ENCODE data around the gene DACH1. TPM values are rescaled to one million over a fixed set of nuclear protein-coding genes. Genes with fewer than 3 reads are reported as not detected.
A peak's percentile ranks its signal among the peaks of the same experiment; 100 is the strongest.

The DACH1 gene
- total and polyA plus RNA-seq, 2 donors (not counting 1 experiment from before 2014, with no cell fraction given) = 0.02 to 0.33 TPM

DNA sequence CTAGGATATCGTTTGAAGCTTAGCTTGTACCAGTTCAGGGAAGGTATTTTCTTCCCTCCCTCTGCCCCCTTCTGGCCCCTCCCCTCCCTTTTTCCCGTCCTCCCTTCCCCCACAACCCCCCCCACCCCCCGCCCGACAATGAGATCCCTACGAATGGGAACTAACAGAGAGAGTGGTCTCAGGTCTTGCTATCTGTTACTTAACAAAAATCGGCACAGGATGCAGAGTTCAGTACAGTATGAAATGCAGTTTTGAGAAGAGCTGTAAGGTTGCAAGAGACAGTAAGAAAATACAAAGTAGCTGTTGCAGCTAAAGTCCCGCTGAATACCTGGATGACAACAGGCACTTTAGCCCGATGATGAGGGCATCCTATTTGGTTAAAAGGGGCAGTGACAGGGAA is 3.1 kb upstream of the DACH1 start:
- H3K4me1 ChIP-seq (ENCODE audit: control insufficient read depth, extremely low read depth, insufficient read depth, low read length) = no peaks in the 10 kb centered on the region
- no peak overlapping the region for H2AFZ ChIP-seq (ENCODE audit: low read length)
- H3K36me3 ChIP-seq (ENCODE audit: control insufficient read depth, insufficient read depth, low read length) = no peaks in the 10 kb centered on the region
- no peak for DNase-seq (ENCODE audit: low read depth in 2 of 2)
- no peak overlapping the region for H3K4me3 ChIP-seq (replicated peaks in 1 of 4; ENCODE audit: control extremely low read depth in 1 of 4, insufficient read depth in 1 of 4, low read depth in 3 of 4, low read length in 4 of 4)
- no peaks in the 10 kb centered on the region for H3K27me3 ChIP-seq (ENCODE audit: control insufficient read depth, insufficient read depth, low read length)
- H3K27ac ChIP-seq (ENCODE audit: insufficient read depth, low read length) = no peak overlapping the region
- TF ChIP-seq, protein P1, sequence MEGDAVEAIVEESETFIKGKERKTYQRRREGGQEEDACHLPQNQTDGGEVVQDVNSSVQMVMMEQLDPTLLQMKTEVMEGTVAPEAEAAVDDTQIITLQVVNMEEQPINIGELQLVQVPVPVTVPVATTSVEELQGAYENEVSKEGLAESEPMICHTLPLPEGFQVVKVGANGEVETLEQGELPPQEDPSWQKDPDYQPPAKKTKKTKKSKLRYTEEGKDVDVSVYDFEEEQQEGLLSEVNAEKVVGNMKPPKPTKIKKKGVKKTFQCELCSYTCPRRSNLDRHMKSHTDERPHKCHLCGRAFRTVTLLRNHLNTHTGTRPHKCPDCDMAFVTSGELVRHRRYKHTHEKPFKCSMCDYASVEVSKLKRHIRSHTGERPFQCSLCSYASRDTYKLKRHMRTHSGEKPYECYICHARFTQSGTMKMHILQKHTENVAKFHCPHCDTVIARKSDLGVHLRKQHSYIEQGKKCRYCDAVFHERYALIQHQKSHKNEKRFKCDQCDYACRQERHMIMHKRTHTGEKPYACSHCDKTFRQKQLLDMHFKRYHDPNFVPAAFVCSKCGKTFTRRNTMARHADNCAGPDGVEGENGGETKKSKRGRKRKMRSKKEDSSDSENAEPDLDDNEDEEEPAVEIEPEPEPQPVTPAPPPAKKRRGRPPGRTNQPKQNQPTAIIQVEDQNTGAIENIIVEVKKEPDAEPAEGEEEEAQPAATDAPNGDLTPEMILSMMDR (conservative IDR thresholded peaks at IDR 0.05 in 1 of 2, IDR thresholded peaks at IDR 0.05 in 1 of 2; ENCODE audit: low read depth in 1 of 2, low read length in 2 of 2) = no peak
- TF ChIP-seq EZH2 (IDR thresholded peaks at IDR 0.05; ENCODE audit: low read length, missing control alignments) = no peak
- H3K79me2 ChIP-seq (ENCODE audit: control insufficient read depth, insufficient read depth, low read length) = no peaks in the 10 kb centered on the region
- H3K9me3 ChIP-seq (ENCODE audit: control insufficient read depth, insufficient read depth, low read depth, low read length) = no peaks in the 10 kb centered on the region
- H4K20me1 ChIP-seq (ENCODE audit: control insufficient read depth, extremely low read depth, insufficient read depth, low read length) = no peaks in the 10 kb centered on the region
- H3K4me2 ChIP-seq (ENCODE audit: extremely low read depth, insufficient read depth, low read length) = no peak overlapping the region
- no peak overlapping the region for H3K9ac ChIP-seq (ENCODE audit: insufficient read depth, low read length)

DNA sequence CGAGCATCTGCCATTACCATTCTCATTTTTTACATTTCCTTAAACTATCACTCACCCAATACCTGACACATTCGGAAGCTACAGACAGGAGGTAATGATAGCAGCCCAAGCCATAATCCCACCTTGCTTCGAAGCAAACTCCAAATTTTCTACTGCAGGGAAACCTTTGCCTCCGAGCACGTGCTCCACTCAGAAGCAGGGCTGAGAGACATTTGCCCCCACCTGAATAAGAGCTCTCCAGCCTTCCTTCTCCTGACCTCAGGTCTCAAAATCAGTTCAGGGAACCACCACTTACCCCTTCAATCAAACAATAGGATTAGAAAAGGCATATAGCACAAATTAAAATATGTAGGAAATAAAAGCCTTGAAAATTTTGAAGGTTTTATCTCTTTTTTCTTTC is 2.3 kb upstream of the DACH1 start:
- TF ChIP-seq, protein P1 (conservative IDR thresholded peaks at IDR 0.05 in 1 of 2, IDR thresholded peaks at IDR 0.05 in 1 of 2; ENCODE audit: low read depth in 1 of 2, low read length in 2 of 2) = no peak
- no peak for TF ChIP-seq EZH2 (IDR thresholded peaks at IDR 0.05; ENCODE audit: low read length, missing control alignments)
- no peaks in the 10 kb centered on the region for H3K36me3 ChIP-seq (ENCODE audit: control insufficient read depth, insufficient read depth, low read length)
- no peak overlapping the region for H3K4me2 ChIP-seq (ENCODE audit: extremely low read depth, insufficient read depth, low read length)
- no peaks in the 10 kb centered on the region for H3K9me3 ChIP-seq (ENCODE audit: control insufficient read depth, insufficient read depth, low read depth, low read length)
- H3K27ac ChIP-seq (ENCODE audit: insufficient read depth, low read length) = no peak overlapping the region
- H3K27me3 ChIP-seq (ENCODE audit: control insufficient read depth, insufficient read depth, low read length) = no peaks in the 10 kb centered on the region
- DNase-seq (ENCODE audit: low read depth in 2 of 2) = no peak
- H3K79me2 ChIP-seq (ENCODE audit: control insufficient read depth, insufficient read depth, low read length) = no peaks in the 10 kb centered on the region
- no peak overlapping the region for H2AFZ ChIP-seq (ENCODE audit: low read length)
- no peaks in the 10 kb centered on the region for H3K4me1 ChIP-seq (ENCODE audit: control insufficient read depth, extremely low read depth, insufficient read depth, low read length)
- H3K4me3 ChIP-seq (replicated peaks in 1 of 4; ENCODE audit: control extremely low read depth in 1 of 4, insufficient read depth in 1 of 4, low read depth in 3 of 4, low read length in 4 of 4) = no peak overlapping the region
- no peak overlapping the region for H3K9ac ChIP-seq (ENCODE audit: insufficient read depth, low read length)
- no peaks in the 10 kb centered on the region for H4K20me1 ChIP-seq (ENCODE audit: control insufficient read depth, extremely low read depth, insufficient read depth, low read length)

DNA sequence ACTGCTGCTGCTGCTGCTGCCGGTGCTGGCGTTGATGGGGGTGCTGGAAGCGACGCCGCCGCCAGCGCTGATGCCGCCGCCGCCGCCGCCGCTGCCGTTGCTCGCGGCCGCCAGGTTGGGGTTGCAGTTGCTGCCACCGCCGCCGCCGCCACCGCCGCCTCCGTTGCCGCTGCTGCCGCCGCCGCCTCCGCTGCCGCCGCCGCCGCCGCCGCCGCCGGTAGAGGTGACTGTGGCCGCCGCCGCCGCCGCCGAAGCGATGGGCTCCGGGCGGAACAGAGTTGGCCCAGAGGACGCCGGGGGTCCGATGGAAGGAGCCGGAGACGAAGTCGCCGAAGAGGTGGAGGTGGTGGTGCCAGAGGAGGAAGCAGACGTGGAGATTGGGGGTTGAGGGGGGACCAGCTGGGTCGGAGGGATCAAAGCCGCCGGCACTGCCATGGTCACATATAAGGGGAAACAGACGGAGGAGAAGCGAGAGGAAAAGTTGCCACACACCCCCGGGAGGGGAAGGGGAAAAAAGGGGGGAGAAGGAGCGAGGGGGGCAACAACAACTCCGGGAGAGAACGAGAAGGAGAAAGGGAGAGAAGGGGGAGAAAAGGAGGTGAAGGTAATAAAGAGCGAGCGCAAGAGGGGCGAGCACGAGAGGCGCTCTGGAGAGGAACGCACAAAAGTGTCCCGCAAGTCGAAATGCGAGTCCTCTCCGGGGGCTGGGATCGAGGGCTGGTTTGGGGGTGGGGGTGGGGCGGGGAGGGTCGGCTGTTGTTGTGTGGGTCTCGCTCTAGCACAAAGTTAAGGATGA is 471 bp downstream of the DACH1 start:
- Histone ChIP-seq H3K27ac (ENCODE audit: insufficient read depth, low read length) (no peak overlapping the region), H3K36me3 (ENCODE audit: control insufficient read depth, insufficient read depth, low read length) (no peaks in the 10 kb centered on the region), H3K4me2 (ENCODE audit: extremely low read depth, insufficient read depth, low read length) (peak overlapping the region; percentile 87), H2AFZ (ENCODE audit: low read length) (peak overlapping the region; percentile 70), H3K4me3 (replicated peaks in 1 of 4; ENCODE audit: control extremely low read depth in 1 of 4, insufficient read depth in 1 of 4, low read depth in 3 of 4, low read length in 4 of 4) (peak overlapping the region; percentile 59 to 82 (median 62)), H4K20me1 (ENCODE audit: control insufficient read depth, extremely low read depth, insufficient read depth, low read length) (no peaks in the 10 kb centered on the region), H3K27me3 (ENCODE audit: control insufficient read depth, insufficient read depth, low read length) (no peaks in the 10 kb centered on the region), H3K79me2 (ENCODE audit: control insufficient read depth, insufficient read depth, low read length) (no peaks in the 10 kb centered on the region), H3K9ac (ENCODE audit: insufficient read depth, low read length) (no peak overlapping the region), H3K9me3 (ENCODE audit: control insufficient read depth, insufficient read depth, low read depth, low read length) (no peaks in the 10 kb centered on the region), H3K4me1 (ENCODE audit: control insufficient read depth, extremely low read depth, insufficient read depth, low read length) (no peaks in the 10 kb centered on the region)
- DNase-seq (ENCODE audit: low read depth in 2 of 2) = peak in 1 of 2 donors; percentile 17
- TF ChIP-seq, protein P1 (conservative IDR thresholded peaks at IDR 0.05 in 1 of 2, IDR thresholded peaks at IDR 0.05 in 1 of 2; ENCODE audit: low read depth in 1 of 2, low read length in 2 of 2) = no peak
- TF ChIP-seq EZH2 (IDR thresholded peaks at IDR 0.05; ENCODE audit: low read length, missing control alignments) = no peak

Measured in fibroblast of lung (primary cell).